Measurements from ENCODE around the gene STRBP.

GRCh38 chr9:123250504-123250903 is 17.9 kb downstream of the STRBP start:
- TF ChIP-seq ZNF384 (IDR thresholded peaks at IDR 0.05) (no peak), TARDBP (IDR thresholded peaks at IDR 0.05) (no peak), SP1 (IDR thresholded peaks at IDR 0.05) (no peak), ELF4 (IDR thresholded peaks at IDR 0.05) (no peak), FOXA1 (IDR thresholded peaks at IDR 0.05) (no peak), ARNT (IDR thresholded peaks at IDR 0.05) (no peak), NFRKB (IDR thresholded peaks at IDR 0.05) (no peak), BHLHE40 (IDR thresholded peaks at IDR 0.05; ENCODE audit: borderline replicate concordance) (no peak), FOXM1 (IDR thresholded peaks at IDR 0.05; ENCODE audit: borderline replicate concordance) (no peak), CTBP1 (IDR thresholded peaks at IDR 0.05; ENCODE audit: borderline replicate concordance) (no peak), SUZ12 (IDR thresholded peaks at IDR 0.05) (no peak)
- TF ChIP-seq, protein P1, sequence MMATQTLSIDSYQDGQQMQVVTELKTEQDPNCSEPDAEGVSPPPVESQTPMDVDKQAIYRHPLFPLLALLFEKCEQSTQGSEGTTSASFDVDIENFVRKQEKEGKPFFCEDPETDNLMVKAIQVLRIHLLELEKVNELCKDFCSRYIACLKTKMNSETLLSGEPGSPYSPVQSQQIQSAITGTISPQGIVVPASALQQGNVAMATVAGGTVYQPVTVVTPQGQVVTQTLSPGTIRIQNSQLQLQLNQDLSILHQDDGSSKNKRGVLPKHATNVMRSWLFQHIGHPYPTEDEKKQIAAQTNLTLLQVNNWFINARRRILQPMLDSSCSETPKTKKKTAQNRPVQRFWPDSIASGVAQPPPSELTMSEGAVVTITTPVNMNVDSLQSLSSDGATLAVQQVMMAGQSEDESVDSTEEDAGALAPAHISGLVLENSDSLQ (IDR thresholded peaks at IDR 0.05) = no peak

Data from HEK293T (cell line).